Mucosa of gallbladder (tissue), 1 donor: ENCODE results near the gene HSD17B4. TPM values are rescaled to one million over a fixed set of nuclear protein-coding genes. Genes with fewer than 3 reads are reported as not detected.
"Not testable (repeated sequence)": the region's sequence is repeated elsewhere in the genome, so short reads cannot be mapped to it uniquely, and the experiment has no call there.

Source experiments
- DNase-seq: peaks from one replicate; pipeline ENCODE4 v3.0.0-alpha.2; 2020; ENCODE audit warnings: low spot score
- total RNA-seq: library from RNA; stranded (reverse); gene quantifications from one replicate; pipeline ENCODE4 v1.2.1, GENCODE V29; 2021
- donor health status: DM: no; HTN: no; CAD: no.

The HSD17B4 gene
- total RNA-seq, 1 donor from 2014 or later: 379 TPM

- DNase-seq: not testable (repeated sequence)
Observed at GRCh38 chr5:119432674-119433237, 19.5 kb upstream of the HSD17B4 start.

GRCh38 chr5:119435436-119436132 lies 16.7 kb upstream of the HSD17B4 start:
- DNase-seq: peak; percentile 67

- DNase-seq: not testable (repeated sequence)
Observed at GRCh38 chr5:119437785-119438586, 14.3 kb upstream of the HSD17B4 start.

DNA sequence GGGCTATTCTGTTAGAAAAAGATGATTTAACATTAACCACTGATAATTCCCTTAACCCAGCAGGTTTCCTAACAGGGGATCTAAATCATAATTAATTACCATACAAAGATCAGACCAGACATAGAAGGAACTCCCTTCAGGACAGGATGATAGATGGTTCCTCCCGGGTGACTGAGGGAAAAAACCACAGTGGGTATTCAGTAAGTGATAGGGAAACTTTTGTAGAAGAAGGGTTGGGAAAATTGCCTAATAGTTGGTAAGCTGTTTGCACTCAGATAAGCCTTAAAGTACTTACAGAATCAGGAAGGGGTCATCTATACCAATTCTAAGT lies 13.7 kb upstream of the HSD17B4 start:
- DNase-seq: not testable (repeated sequence)

DNA sequence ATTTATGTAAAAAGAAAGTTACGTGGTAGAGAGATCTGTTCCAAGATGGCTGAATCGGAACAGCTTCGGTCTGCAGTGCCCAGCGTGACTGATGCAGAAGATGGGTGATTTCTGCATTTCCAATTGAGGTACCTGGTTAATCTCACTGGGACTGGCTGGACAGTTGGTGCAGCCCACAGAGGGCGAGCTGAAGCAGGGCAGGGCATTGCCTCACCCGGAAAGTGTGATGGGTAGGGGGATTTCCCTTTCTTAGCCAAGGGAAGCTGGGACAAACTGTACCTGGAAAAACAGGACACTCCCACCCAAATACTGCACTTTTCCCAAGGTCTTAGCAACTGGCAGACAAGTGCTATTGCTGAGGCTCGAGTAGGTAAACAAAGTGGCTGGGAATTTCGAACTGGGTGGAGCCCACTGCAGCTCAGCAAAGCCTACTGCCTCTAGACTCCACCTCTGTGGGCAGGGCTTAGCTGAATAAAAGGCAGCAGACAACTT lies 13.1 kb upstream of the HSD17B4 start:
- DNase-seq: peak; percentile 34

- not testable (repeated sequence) for DNase-seq
Observed at GRCh38 chr5:119439632-119440031, 12.7 kb upstream of the HSD17B4 start.

- DNase-seq: not testable (repeated sequence)
Observed at GRCh38 chr5:119444643-119445042, 7.7 kb upstream of the HSD17B4 start.

DNA sequence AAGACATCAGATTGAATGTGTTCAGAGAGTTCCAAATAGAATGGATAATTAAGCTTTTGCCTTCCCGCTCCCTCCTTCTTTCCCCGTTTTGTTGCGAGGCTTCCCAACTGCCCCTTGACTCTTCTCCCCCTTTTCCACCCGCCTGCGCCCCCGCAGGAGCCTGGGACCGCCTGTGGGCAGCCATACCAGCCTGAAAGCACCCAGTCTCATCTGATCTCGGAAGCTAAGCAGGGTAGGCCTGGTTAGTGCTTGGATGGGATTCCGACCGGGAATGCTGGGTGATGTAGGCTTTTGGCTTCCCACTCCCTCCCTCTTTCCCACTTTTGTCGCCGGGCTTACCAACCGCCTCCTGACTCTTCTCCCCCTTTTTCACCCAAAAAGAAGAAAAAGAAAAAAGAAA lies 6.8 kb upstream of the HSD17B4 start:
- DNase-seq: no peak

- no peak for DNase-seq
Observed at GRCh38 chr5:119449882-119450281, 2.4 kb upstream of the HSD17B4 start.

DNA sequence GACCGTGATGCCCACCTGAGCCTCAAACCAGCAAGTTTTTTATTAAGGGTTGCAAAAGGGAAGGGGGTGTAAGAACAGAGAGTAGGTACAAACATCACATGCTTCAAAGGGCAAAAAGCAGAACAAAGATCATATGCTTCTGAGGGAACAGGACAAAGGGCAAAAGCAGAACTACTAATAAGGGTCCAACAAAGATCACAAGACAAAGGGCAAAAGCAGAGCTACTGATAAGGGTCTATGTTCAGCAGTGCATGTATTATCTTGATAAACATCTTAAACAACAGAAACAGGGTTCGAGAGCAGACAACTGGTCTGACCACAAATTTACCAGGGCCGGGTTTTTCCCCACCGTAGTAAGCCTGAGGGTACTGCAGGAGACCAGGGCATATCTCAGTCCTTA lies 1.7 kb upstream of the HSD17B4 start:
- DNase-seq: not testable (repeated sequence)

GRCh38 chr5:119451561-119451960 lies 736 bp upstream of the HSD17B4 start:
- no peak for DNase-seq

DNA sequence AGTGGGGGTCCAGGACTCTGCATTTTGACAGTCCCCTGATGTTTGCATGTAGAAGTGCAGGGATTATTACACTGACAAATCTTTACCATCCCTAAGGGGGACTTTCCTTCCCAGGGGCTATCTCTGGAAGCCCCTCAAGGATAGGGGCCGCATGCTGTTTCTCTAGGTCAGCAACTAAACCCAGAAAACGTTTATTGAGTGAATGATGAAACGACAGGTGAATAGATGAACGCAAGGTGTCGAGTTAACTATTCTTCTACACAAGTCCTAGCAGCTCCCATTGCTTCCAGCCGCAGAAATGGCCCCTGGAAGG lies 281 bp upstream of the HSD17B4 start:
- DNase-seq: no peak

DNA sequence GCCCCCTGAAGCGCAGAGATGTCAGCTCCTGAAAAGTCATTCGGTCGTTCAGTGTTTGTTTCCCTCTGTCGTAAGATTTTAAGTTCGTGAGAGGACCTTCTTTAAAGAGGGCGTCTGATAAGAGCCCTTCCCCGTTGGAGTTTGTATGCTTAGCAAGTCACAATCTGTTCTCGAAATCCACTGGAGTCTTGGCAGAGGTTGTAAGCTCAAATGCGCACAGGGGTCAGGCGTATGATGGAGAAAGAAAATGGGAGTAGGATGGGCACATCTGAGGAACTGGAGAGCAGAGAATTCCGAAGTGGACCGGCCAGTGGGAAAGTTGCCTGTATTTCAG lies 710 bp downstream of the HSD17B4 start:
- DNase-seq: peak; percentile 31

- no peak for DNase-seq
Observed at GRCh38 chr5:119454171-119454570, 1.9 kb downstream of the HSD17B4 start.

DNA sequence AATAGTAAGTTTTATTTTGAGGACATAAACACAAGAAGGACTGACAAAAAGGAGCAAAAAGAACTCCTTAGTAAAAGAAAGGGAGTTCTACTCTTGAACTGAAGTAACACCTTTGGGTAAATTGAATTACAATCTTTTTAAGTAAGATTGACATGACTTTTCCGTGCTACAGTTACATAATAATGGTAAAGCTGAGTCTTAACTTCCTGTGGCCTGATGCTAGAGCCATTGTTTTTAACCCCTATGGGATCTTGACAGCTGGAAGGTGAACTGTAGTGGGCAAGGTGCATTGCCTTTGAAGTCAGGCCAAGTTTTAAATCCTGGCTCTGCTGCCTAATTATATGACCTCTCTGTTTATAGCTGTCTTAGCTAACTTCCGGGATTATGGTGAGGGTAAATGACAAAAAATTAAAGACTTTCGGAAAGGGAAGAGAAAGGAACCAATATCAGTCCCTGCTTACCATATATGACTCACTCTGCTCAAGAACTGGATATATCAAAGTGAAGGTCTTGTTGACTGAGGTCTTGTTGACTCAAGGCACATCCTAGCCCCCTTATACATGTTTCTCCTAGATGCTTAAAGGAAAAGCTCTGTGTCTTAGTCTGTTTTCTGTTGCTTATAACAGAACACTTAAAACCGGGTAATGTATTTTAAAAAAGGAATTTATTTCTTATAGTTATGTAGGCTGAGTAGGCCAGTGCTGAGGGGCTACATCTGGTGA lies 6.8 kb downstream of the HSD17B4 start:
- no peak for DNase-seq

DNA sequence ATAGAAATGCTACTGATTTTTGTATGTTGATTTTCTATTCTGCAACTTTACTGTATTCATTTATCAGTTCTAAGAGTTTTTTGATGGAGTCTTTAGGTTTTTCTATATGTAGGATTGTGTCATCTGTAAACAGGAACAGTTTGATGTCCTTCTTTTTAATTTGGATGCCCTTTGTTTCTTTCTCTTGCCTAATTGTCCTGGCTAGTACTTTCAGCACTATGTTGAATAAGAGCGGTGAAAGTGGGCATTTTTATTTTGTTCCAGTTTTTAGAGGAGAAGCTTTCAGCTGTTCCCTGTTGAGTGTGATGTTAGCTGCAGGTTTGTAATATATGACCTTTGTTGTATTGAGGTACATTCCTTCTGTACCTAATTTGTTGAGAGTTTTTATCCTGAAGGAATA lies 13.3 kb downstream of the HSD17B4 start:
- no peak for DNase-seq

GRCh38 chr5:119468286-119468685 lies 16.0 kb downstream of the HSD17B4 start:
- DNase-seq: no peak

DNA sequence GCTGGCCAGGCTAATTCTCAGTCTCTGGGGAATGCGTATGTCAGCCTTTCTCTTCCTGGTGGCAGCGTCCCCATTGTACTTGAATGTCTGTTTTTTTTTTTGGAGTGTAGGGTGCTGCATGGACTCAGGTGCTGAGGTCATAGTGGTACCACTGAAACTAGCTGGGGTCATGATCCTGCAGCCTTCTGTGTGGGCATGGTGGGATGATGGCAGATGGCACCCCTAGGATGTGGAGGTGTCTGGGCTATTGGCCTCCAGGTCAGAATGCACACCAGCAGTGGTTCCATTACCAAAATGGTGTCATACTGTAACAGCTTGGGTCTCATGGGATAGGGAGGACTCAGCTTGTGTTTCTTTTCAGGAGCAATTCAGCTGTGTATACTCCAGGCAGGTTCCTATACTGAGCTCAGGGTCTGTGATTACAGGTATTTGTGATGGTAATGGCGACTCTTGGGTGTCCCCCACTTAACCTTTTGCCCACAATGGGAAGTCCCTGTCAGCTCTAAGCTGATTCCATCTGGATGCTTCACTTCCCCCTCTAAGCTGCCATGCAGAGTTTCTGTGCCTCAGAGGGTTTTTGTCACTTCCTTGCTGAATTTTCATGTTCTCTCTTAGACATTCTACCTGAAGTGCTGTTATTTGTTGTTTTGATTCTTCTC lies 17.9 kb downstream of the HSD17B4 start:
- no peak for DNase-seq

- DNase-seq: no peak
Observed at GRCh38 chr5:119470851-119471451, 18.7 kb downstream of the HSD17B4 start.

DNA sequence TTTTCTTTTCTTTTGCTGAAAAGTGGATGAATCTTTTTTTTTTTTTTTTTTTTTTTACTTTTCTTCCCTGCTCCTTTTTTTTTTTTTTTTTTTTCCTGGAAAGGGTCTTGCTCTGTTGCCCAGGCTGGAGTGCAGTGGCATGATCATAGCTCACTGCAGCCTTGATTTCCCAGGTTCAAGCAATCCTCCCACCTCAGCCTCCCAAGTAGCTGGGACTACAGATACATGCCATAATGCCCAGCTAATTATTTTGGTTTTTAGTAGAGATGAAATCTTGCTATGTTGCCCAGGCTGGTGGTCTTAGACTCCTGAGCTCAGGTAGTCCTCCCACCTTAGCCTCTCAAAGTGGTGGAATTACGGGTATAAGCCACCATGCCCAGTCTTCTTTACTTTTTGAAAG lies 20.9 kb downstream of the HSD17B4 start:
- no peak for DNase-seq

- DNase-seq: no peak
Observed at GRCh38 chr5:119476341-119476740, 24.0 kb downstream of the HSD17B4 start.

GRCh38 chr5:119478781-119479180 lies 26.5 kb downstream of the HSD17B4 start:
- DNase-seq: no peak
